ENCODE measurements around the gene GNAO1. TPM values are rescaled to one million over a fixed set of nuclear protein-coding genes. Genes with fewer than 3 reads are reported as not detected.

The GNAO1 gene
- polyA plus RNA-seq, 1 of the 3 experiments (the other 2 are of a cell fraction): 0.30 TPM

GRCh38 chr16:56339431-56340195, 148.3 kb downstream of the GNAO1 start:
- TF ChIP-seq POLR2AphosphoS5 (IDR thresholded peaks at IDR 0.05; ENCODE audit: low read depth, low read length) (no peak), CHD2 (IDR thresholded peaks at IDR 0.05; ENCODE audit: low read length, partially characterized antibody) (no peak), MEF2A (IDR thresholded peaks at IDR 0.05; ENCODE audit: borderline replicate concordance, low read depth) (no peak), SMC3 (IDR thresholded peaks at IDR 0.05; ENCODE audit: low read depth, low read length) (no peak), EZH2phosphoT487 (IDR thresholded peaks at IDR 0.05; ENCODE audit: borderline replicate concordance, low read depth) (no peak), YY1 (IDR thresholded peaks at IDR 0.05; ENCODE audit: low read depth) (no peak), RAD21 (IDR thresholded peaks at IDR 0.05; ENCODE audit: low read length) (no peak), JUND (IDR thresholded peaks at IDR 0.05) (no peak), NRF1 (IDR thresholded peaks at IDR 0.05; ENCODE audit: low read depth, low read length) (no peak), TAF1 (IDR thresholded peaks at IDR 0.05; ENCODE audit: borderline replicate concordance, low read depth, low read length) (no peak), SIN3A (IDR thresholded peaks at IDR 0.05; ENCODE audit: borderline replicate concordance, low read depth, low read length) (no peak), FOSL2 (IDR thresholded peaks at IDR 0.05; ENCODE audit: borderline replicate concordance, low read depth) (no peak), RFX5 (IDR thresholded peaks at IDR 0.05; ENCODE audit: low read length) (no peak), USF1 (IDR thresholded peaks at IDR 0.05; ENCODE audit: borderline replicate concordance, low read depth) (no peak), MXI1 (IDR thresholded peaks at IDR 0.05; ENCODE audit: low read depth, low read length) (no peak), EP300 (IDR thresholded peaks at IDR 0.05; ENCODE audit: borderline replicate concordance in 1 of 2, low read depth in 1 of 2, low read length in 1 of 2) (no peak), FOXM1 (IDR thresholded peaks at IDR 0.05; ENCODE audit: low read depth) (no peak)
- TF ChIP-seq, protein P1, sequence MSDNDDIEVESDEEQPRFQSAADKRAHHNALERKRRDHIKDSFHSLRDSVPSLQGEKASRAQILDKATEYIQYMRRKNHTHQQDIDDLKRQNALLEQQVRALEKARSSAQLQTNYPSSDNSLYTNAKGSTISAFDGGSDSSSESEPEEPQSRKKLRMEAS (IDR thresholded peaks at IDR 0.05; ENCODE audit: low read depth): no peak
- TF ChIP-seq, protein P2, sequence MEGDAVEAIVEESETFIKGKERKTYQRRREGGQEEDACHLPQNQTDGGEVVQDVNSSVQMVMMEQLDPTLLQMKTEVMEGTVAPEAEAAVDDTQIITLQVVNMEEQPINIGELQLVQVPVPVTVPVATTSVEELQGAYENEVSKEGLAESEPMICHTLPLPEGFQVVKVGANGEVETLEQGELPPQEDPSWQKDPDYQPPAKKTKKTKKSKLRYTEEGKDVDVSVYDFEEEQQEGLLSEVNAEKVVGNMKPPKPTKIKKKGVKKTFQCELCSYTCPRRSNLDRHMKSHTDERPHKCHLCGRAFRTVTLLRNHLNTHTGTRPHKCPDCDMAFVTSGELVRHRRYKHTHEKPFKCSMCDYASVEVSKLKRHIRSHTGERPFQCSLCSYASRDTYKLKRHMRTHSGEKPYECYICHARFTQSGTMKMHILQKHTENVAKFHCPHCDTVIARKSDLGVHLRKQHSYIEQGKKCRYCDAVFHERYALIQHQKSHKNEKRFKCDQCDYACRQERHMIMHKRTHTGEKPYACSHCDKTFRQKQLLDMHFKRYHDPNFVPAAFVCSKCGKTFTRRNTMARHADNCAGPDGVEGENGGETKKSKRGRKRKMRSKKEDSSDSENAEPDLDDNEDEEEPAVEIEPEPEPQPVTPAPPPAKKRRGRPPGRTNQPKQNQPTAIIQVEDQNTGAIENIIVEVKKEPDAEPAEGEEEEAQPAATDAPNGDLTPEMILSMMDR (IDR thresholded peaks at IDR 0.05): no peak
- ChIA-PET CTCF (interaction anchor here (3.2 to 3.5 kb wide), 2 partner anchors 17 to 21 kb away, joined by 10 to 14 read pairs; no protein-coding TSS in a partner anchor), POLR2A (no interaction called here)
- Histone ChIP-seq H3K36me3 (replicated peaks in 1 of 2; ENCODE audit: control insufficient read depth in 1 of 2, insufficient read depth in 2 of 2, low read length in 1 of 2) (no peaks in the 10 kb centered on the region), H3K79me2 (ENCODE audit: insufficient read depth) (no peaks in the 10 kb centered on the region), H2AFZ (ENCODE audit: low read depth) (no peak overlapping the region), H3K4me2 (no peak overlapping the region), H3K4me3 (ENCODE audit: low read depth in 2 of 2, low read length in 1 of 2) (no peak overlapping the region), H3K27ac (ENCODE audit: low read depth in 2 of 2, low read length in 1 of 2) (no peak overlapping the region), H3F3A (replicated peaks; ENCODE audit: insufficient read depth) (no peaks in the 10 kb centered on the region), H3K9me3 (no peaks in the 10 kb centered on the region), H3K9ac (no peak overlapping the region), H3K27me3 (ENCODE audit: insufficient read depth) (no peaks in the 10 kb centered on the region), H4K20me1 (ENCODE audit: insufficient read depth) (no peaks in the 10 kb centered on the region), H3K9me2 (no peaks in the 10 kb centered on the region), H3K4me1 (ENCODE audit: control insufficient read depth in 1 of 2, insufficient read depth in 2 of 2, low read depth in 1 of 2, low read length in 1 of 2) (peaks cover 0 to 13% of the 10 kb centered on the region in 2 experiments; a peak in 1 of 4 replicates)
- WGBS (ENCODE audit: low lambda C conversion rate): 76% methylated on average over 13 of the region's 17 CpGs
- no peak for DNase-seq
